RCC 7860 (cell line): ENCODE data around the gene KDM4D.
"Not testable (repeated sequence)": the region's sequence is repeated elsewhere in the genome, so short reads cannot be mapped to it uniquely, and the experiment has no call there.

Experiments
- DNase-seq: peaks from one replicate; pipeline ENCODE4 v3.0.0-alpha.2; 2015; ENCODE audit warnings: low spot score
- FAIRE-seq: peaks from 2 replicates; lab custom pipeline; 2012; peaks lifted over from hg19 to GRCh38; lab: Jason Lieb, UNC

Gene KDM4D

DNA sequence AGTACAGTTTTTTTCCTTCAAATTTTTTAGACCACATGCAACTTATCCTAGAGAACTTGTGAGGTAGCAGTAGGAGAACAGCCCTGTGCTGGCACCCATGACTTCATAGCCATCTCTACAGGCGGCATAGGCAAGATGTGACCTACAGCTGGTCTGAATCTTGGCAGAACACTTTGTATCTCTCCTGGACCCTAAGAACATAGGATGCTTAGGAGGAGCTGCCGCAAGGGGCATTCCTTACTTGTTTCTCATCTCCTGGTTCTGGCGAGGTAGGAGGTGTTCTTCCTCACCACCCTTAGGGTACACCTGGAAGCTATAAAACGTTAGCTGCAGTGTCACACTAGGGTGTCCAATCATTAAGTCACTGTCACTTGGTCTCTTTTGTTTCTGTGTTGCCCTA lies 16.5 kb upstream of the KDM4D start:
- DNase-seq (no peak), FAIRE-seq (no peak)

DNA sequence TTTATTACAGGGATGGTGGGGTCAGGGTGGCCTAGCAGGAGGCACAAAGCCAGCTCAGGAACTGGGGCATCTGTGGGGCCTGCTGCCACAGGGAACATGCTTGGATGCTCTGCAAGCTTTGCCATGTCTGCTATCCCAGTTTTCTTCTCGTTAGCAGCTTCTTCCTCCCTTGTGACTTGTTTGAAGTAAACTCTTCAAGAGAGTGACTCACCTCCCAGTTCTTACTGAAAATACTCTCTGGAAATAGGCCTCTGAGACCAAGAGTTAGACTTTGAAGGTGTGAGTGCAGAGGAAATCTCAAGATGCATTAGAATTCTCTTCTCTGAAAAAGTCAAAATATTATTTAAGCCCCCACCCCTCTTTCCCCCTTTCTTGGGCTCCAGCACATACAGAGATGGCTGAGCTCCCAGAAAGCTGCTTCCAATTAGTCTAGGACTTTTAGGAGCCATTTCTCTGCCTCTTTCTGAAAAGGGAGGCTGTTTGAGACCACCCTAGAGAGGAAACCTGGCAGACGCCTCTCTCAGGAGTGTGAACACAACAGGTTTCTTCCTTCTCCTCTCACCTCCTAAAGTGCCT lies 15.3 kb upstream of the KDM4D start:
- FAIRE-seq (no peak), DNase-seq (no peak)

DNA sequence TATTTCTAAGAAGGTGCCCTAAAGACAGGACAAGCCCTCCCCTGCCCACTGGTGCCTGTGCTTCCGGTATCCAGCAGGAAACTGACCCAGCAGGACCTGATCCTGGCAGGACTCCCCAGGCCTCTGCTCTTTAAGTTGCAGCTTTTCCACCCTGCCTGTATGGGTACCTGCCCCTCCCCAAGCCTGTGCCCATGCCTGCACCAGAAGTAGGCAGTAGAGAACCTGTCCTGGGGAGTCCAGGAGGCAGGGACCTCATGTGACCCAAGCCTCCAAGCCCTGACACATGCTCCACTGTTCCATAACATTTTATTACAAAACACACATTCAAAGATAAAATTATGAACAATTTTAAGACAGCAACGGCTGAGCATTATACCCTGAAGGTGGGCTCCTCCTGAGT lies 14.3 kb upstream of the KDM4D start:
- FAIRE-seq = no peak

DNA sequence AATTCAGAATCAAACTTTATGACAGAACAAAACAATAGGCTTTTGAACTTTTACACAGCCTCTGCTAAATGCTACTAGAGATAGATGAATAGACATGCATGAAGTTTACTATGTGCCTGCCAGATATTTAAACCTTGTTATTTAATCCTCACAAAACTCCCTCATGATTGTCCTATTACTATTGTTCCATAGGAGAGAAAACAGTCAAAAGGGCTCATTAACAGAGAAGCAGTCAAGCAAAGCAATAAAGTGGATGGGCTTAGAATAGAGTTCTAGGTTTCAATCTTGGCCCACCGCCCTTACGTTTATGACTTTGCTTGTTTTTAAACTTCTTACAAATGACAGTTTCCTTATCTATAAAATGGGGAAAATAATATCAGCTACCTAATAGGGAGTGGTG lies 13.0 kb upstream of the KDM4D start:
- no peak for FAIRE-seq
- DNase-seq = no peak

More for the DNA sequence above, 14.3 kb upstream of the KDM4D start:
- no peak for DNase-seq

DNA sequence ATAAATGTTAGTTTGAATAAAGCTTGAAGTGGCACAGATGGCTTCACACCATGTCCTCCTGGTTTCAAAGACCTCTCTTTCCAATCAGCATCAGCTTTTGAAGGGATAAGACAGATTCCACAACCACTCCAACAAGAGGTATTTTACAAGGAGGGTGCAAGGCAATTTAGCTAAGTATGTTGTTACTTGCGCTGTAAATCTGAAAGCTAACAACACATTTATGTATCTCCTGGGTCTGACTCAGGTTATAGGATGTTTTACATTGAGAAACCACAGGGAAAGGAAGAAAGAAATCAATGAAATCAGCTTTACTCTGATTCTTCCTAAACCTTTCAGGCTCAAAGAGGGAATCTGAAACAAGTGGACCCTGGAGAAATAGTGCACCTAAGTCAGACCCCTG lies 12.3 kb upstream of the KDM4D start:
- DNase-seq = no peak
- FAIRE-seq = no peak

DNA sequence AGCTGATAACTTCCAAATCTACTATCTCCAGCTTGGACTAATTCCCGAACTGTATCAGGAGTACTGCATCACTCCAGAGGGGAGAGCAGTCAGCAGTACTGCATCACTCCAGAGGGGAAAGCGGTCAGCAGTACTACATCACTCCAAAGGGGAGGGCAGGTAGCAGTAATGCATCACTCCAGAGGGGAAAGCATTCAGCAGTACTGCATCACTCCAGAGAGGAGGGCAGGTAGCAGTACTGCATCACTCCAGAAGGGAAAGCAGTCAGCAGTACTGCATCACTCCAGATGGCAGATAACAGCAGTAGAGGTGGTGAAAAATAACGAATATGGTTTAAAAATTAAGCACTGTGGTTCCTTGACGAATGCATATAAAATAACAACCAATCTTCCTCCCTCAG lies 8.6 kb upstream of the KDM4D start:
- FAIRE-seq = no peak
- no peak for DNase-seq

DNA sequence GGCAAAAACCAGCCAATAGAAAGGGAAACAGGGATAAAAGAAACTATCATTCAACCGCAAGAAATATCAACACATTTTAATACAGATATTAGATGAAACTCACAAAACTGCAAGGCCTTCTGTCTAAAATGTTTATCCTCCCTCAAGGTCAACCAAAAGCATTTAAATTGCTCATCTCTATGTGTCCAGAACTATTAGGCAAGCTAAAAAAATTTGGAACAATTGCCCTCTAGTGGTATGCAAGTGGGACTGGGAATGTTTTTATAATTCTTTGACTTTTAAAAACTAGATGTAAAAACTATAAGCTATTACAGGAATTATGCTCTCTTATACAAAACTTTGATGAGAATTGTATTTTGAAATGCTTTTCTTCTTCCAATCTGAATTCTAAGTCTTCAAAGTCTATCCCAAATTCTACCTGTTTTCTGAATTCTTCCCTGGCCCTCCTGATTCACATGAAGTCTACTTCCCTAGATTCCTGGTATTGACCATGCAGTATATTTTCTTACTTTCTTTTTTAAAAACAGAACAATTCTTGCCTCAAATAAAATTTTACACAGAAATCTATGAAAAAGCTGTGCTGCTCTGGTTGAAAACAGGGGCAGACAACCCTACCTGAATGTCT lies 5.1 kb upstream of the KDM4D start:
- DNase-seq (no peak), FAIRE-seq (no peak)

DNA sequence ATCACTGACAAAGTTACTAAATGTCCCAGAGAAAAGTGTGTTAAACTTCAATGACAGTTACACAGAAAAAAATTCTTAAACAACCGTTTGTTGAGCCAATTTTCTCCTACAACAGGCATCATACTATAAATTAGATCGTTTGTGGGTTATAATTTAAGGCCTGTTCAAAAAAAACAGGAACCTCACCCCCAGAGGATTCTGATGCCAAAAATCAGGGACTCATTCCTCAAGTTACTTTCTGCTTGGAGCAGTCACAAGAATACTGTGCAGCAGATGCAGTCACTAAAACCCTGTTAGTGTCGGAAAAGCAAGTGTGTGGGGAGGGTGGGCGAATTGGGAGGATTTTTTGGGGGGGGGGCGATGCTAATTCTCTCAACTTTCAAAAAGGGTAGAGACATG lies 810 bp upstream of the KDM4D start:
- no peak for FAIRE-seq
- no peak for DNase-seq

DNA sequence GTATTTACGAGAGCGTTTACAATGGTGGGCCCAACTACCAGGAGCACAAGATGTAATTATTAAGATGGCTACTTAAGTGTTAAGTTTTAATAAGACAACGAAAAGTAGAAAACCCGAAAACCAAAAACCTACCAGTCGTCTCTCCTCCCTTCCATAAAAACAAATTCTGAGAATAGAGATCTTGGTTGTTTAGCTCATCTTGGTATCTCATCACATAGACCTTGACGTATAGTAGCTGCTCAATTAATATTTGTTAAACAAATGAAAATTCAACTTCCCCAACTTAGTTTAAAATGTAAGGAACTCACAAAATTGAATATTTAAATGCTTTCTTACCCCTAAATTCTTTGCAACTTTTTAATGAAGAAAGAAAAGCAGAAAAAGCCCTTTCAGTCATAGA lies 669 bp downstream of the KDM4D start:
- DNase-seq = no peak
- FAIRE-seq = no peak

DNA sequence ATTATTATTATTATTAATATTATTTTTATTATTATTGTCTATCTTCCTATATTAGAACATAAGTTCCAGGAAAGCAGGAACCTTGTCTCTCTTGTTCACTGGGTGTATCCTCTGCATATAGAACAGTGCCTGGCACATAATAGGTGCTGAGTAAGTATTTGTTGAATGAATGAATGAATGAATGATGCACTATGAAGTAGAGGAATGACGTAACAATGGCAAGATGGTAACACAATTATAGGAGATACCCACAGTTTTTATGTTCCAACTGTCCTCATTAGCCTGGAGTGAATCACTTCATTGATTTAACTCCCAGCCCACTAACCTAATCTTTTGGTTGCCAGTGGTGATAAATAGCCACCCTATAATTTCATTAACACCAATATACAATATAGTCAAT lies 2.1 kb downstream of the KDM4D start:
- FAIRE-seq = no peak
- DNase-seq = no peak

DNA sequence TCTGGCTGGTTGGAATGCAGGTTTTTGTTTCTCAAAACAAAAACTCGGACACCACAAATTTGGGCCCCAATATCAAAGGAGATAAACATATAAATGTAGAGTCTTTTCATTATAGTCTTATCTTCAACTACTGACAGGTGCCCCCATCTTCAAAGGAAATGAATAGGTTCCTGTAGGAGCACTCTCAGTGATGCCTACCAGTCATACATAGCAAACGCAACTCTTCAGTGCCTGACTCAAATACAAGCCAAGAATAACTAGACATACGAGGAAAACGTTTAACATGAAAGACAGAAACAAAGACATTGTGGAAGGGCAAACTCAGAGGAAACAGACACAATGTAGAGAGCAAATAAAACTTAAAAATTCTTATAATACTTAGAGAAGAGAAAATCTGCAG lies 13.9 kb downstream of the KDM4D start:
- DNase-seq (no peak), FAIRE-seq (no peak)

DNA sequence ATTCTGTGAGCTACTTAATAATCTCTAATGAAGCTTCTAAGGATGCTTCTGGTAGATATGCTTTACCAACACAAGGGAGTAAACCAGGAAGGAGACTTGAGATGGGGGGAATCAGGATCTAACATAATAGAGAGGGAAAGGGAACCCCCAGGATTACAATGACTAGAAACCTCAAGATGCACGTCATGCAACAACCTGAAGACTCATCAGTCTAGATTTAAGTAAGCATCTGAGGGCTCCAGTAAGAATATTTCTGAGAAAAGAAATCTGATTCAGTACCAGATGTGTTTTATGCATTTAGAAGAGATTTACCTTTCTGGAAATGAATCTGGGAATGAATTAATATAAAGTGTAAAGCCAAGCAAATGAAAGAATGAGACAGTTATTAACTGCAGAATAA lies 15.2 kb downstream of the KDM4D start:
- DNase-seq (no peak), FAIRE-seq (no peak)

DNA sequence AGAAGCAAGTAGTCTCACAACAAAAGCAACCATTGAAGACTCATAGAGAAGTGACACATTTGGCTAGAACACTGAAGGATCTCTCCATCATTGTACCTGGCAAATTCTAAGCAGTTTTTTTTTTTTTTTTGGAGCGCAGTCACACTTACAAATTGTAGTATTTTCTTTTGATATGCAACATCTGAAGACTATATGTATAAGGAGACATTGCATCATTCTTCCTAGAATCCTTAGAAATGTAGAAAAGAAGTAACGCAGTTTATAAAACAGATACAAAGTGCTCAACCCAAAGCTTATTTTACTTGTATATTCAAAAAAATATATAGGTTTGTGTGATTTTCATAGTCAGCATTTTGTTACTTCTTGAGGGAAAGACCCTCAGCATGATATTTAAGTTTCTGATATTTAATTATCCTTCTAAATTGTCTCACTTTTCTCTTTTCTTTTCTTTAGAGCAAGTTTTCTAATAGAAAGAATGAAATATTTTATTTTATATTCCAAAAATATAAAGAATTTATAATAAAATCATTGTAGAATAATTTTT lies 20.0 kb downstream of the KDM4D start:
- no peak for DNase-seq
- FAIRE-seq = no peak

DNA sequence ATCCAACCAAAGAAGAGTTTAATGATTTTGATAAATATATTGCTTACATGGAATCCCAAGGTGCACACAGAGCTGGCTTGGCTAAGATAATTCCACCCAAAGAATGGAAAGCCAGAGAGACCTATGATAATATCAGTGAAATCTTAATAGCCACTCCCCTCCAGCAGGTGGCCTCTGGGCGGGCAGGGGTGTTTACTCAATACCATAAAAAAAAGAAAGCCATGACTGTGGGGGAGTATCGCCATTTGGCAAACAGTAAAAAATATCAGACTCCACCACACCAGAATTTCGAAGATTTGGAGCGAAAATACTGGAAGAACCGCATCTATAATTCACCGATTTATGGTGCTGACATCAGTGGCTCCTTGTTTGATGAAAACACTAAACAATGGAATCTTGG lies 23.9 kb downstream of the KDM4D start:
- DNase-seq (no peak), FAIRE-seq (no peak)

DNA sequence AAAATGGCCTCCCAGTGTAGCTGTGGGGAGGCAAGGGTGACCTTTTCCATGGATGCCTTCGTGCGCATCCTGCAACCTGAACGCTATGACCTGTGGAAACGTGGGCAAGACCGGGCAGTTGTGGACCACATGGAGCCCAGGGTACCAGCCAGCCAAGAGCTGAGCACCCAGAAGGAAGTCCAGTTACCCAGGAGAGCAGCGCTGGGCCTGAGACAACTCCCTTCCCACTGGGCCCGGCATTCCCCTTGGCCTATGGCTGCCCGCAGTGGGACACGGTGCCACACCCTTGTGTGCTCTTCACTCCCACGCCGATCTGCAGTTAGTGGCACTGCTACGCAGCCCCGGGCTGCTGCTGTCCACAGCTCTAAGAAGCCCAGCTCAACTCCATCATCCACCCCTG lies 24.8 kb downstream of the KDM4D start:
- DNase-seq = no peak
- no peak for FAIRE-seq

DNA sequence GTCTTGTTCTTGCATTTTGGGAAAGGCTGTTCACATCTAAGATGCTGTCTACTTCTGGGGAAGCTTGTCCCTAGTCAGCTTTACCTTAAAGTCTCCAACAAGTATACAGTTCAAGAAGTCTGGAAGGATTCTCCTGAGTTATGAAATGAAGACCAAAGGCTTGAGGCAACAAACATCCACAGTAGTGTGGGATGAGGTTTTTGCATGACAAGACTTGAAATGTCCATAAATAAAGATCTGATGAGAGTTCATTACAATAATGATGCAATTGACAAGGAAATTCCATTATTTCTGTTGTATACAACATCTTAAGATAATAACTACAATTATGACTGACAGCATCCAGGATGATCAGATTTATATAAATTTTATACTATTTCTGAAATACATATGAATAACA lies 30.2 kb downstream of the KDM4D start:
- DNase-seq = no peak
- FAIRE-seq = no peak

DNA sequence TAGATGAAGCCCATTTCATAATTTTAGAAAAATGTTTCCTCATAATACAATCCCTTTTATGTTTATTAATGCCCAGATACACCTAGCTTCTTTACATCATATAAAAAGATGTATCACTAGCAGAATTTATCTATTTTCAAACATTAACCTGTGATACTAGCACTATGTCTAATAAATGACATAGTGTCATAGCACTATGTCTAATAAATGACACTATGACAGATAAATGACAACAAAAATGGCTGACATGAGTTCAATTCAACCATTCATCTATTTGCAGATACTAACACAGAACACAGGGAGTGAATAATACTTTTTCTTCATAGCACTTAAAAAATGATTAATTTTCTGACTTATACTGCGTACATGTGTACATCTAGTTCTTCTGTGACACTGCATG lies 32.1 kb downstream of the KDM4D start:
- FAIRE-seq (no peak), DNase-seq (no peak)

DNA sequence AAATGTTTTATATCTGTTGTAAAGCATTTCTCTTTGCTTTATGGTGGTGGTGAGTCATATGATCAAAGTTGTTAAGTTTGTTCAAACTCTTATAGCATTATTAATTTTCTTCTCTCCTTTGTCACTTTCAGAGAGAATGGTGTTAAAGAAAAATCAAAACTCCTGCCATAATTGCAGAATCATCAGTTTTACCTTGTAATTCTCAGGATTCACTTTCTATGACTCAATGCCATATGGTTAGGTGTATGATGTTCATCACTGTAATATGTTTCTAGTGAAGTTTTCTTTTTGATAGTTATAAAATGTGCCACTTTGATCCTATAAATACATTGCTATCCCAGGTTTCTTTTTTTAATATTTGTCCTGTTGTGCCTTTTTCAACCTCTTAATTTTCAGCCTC lies 37.9 kb downstream of the KDM4D start:
- FAIRE-seq (no peak), DNase-seq (no peak)

DNA sequence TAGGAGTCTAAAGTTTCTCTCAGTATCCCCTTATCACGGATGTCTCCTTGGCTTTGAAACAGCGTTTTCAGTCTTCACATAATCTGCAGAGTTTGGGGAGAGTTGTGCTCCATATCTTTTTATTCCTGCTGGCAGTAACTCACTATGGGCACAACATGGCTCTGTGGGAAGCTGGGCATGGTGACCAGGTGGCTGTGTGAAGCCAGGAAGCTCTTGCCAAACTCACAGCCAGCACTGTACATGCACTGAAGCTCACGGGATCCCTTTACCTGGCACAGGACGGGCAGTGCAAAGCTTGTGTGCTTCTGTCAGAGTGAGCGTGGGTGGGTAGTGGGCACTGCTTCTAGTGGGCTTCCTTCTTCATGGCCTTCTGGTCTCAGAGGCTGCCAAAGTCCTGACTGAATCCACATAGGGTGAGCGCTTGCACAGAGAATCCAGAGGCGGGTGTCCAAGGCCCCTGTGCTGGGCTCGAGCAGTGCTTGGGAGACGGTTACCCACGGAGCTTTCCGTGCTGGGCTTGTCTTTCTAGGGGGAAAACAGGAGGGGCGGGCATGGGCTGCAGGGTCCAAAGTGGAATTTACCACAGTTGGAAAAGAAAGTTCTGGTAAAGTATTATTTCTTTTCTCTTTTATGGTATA lies 40.8 kb downstream of the KDM4D start:
- no peak for DNase-seq
- FAIRE-seq = no peak

DNA sequence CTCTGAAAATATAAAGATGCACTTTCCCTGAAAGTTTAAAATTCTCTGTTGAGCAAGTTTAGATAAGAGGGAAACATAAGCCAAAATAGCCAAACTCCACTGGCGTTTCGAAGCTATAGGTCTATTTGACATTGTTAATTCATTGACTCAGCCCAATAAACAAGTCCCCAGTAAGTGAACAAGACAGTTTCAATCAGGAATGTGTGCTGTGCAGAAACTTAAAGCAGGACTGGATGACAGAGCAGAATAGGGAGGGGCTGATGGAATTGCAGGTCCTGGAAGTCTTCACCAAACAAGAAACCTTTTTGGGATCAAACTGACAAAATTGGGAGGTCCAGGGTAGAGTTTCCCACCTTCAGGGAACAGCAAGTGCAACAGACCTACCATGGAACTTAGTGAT lies 42.6 kb downstream of the KDM4D start:
- no peak for FAIRE-seq

DNA sequence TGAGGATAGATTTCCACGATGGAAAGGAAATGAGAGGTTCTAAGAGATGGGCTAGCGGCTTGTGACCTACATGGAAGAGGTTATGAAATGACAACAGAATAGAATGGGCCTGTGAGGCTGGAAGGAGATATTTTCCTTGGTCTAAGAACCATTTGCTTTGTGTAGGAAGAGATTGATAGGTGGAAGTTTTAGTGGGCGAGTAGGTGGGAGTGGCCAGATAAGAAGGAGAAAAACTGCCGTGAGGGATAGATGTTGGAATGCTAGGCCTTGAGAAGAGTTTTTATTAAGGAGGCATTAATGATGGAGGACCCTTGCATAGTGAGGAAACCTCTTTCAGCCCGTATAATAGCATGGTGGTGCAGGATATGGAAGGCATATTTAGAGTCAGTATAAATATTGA lies 48.0 kb downstream of the KDM4D start:
- DNase-seq, FAIRE-seq: not testable (repeated sequence)

More for the DNA sequence above, 42.6 kb downstream of the KDM4D start:
- DNase-seq = no peak

DNA sequence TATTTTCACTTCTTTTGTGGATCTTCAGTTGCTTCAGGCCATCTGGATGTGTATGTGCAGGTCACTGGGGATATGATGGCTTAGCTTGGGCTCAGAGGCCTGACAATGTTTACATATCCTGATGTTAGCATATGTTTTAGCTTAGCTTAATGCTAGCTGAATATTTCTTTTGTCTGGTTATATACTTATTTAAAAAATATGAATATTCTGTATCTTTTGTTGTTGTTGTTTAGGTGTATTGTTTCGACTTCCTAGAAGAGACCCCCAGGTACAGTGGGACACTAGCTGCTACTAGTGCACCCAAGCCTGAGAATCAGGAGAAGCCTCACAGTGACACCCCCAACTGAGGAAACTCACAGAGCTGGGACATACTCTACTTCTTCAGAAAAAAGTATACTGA lies 51.4 kb downstream of the KDM4D start, which contains the start of gene KDM4E:
TSS of gene KDM4E (plus strand) at position 301 of the 400 bp plus-strand sequence. CDS start 300 bp downstream, outside the sequence.
- DNase-seq (no peak), FAIRE-seq (no peak)
